SK-MEL-5 (cell line): ENCODE measurements around the gene METTL22. TPM values are rescaled to one million over a fixed set of nuclear protein-coding genes. Genes with fewer than 3 reads are reported as not detected.
A peak's percentile ranks its signal among the peaks of the same experiment; 100 is the strongest.

Experiments used
- DNase-seq: peaks from one replicate; pipeline ENCODE4 v3.0.0-alpha.2; 2016; ENCODE audit warnings: low read depth, low spot score
- in situ Hi-C: cut with HindIII; loops from 2 replicates; pipeline ENCODE4 v1.10.0; 2016; ENCODE audit warnings: low sequenced_read_pairs, high pct_unique_total_duplicates, low pct_unique_long_range_greater_than_20kb
- total RNA-seq: library from RNA; depleted of rRNA; stranded (reverse); fragments of >200 nt; shearing (Covaris generic); gene quantifications from 2 replicates; pipeline ENCODE4 v1.2.3, GENCODE V29; 2014

Gene METTL22
- total RNA-seq, 1 experiment from 2014 or later = 10.8 TPM

DNA sequence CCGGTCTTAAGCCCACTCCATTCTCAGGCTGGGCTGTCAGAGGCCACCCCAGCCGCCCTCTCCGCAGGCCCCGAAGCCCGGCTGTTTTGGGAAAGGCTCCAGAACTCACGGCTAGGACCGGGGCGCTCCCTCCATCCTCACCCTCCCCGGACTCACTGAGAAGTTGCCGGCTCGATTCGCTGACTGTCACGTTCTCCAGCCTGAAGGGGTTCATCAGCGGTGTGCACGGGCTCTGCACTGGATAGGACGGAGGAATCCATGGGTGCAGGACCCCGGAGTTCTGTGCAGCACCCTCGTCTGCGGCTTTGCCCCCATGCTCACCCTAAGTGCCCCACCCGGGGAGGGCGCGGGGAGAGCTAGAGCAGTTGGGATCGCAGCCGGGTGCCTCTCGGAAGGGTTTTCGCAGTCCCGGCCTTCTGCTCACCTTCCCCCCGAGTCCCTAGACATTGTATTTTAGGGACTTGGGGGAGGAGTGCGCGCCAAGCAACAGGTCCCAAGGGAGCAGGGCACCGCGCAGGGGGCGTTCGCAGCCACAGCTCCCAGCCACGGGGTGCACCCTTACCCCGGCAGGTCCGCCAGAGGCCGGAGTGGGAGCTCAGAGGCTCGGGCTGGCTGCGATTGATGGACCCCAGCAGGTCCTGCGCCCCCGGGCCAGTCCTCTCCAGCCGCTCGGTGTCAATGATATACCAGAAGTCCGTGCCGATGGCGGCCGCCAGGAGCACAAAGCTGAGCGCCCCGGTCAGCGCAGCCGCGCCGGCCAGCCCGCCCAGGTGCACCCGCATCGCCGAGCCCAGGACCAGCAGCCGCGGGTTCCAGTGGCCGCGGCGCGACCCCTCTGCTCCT is 32.2 kb upstream of the METTL22 start:
- in situ Hi-C loops = no loop called here
- no peak for DNase-seq

DNA sequence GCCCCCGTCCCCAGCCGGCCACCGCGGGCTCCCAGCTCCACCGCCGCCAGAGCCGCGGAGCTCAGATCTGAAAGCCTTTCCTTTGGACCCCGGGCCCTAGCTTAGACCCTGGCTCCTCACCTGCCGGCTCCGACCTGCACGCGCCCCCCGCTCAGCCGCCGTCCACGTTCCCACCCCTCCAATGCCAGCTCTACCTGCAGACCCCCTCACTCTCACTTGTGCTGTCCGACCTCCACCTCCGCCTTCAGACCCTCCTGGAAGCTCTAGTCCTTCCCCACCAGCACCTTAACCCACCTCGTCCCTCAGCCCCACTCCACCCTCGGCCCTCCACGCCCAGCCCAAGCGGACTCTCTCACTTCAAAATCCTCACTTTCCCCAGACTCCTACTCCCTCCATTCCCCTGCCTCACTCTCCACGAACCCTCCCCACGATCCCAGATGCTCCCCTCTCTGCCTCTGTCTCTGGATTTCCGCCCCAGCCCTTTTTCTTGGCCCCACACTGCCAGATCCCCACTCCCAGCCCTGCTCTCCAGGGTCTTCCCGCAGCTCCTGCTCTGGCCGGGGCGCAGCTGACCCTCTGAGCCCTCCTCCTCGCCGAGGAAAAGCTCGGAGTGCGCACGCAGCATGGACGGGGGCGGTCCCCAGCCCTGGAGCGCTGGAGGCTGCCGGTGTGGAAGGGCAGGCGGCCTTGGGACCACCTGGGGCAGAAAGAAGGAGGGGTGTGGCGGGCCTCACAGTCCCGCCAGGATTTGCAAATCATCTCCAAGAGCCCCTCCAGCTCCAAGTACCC is 31.4 kb upstream of the METTL22 start, which contains the start of gene TMEM114:
Gene TMEM114, minus strand, starts transcription at position 612 of the 789 bp plus-strand sequence. CDS start 673 bp downstream, outside the sequence.
- in situ Hi-C loops = no loop called here
- no peak for DNase-seq

DNA sequence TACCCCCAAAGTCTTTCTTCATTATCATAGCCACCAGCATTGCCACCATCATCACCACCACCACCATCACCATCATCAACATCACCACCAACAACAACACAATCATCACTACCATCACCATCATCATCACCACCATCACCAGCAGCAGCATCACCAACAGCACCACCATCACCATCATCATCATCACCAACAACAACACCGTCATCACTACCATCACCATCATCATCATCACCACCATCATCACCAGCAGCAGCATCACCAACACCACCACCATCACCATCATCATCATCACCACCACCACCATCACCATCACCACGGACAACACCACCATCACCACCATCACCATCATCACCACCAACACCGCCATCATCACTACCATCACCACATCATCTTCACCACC is 30.7 kb upstream of the METTL22 start:
- in situ Hi-C loops = no loop called here
- no peak for DNase-seq

DNA sequence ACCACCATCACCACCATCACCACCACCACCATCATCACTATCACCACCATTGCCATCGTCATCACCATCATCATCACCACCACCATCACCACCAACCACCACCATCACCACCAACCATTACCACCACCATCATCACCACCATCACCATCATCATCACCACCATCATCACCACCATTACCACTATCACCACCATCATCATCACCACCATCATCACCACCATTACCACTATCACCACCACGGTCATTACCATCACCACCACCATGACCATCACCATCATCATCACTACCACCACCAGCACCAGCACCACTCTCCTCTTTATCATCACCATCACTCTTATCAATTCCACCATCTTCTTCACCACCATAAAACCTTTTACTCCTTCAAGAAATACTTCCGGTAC is 30.0 kb upstream of the METTL22 start:
- DNase-seq = no peak
- in situ Hi-C loops = no loop called here

DNA sequence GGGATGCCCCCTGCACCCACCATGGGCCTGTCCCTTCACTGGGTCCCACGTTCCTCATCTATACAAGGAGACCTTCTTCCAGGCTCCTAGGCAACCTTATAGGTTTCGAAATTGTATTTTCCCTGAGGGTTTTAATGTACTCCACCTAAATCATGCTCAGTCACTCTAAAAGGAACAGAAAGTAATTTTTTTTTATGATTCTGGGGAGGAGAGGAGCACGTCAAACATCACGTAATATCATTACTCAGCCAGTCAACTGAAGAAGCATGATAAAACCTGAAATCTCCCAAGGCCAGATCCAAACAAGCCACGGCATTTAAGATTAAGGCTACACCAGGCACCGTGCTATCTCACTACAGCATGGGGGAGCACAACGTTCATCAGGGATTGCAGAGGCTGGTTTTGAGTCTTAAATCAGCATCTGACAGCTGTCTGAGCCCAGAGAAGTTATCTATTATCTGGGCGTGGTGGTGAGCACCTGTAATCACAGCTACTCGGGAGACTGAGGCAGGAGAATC is 27.3 kb upstream of the METTL22 start:
- no peak for DNase-seq
- in situ Hi-C loops = no loop called here

DNA sequence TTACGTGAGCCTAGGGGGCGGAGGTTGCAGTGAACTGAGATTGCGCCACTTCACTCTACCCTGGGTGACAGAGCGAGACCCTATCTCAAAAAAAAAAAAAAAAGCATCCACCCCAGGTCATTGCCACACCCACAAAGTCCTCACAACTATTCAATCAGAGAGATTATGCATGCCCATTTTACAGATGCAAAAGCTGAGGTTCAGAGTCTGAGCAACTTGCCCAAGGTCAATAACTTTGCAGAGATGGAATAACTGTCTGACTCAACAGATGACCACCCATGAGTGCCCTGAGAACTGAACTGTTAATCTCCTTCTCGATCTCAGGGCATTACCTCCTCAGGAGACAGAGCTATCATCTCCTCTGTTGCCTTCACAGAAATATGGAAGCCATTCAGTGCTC is 25.7 kb upstream of the METTL22 start:
- in situ Hi-C loops = no loop called here
- DNase-seq = no peak

DNA sequence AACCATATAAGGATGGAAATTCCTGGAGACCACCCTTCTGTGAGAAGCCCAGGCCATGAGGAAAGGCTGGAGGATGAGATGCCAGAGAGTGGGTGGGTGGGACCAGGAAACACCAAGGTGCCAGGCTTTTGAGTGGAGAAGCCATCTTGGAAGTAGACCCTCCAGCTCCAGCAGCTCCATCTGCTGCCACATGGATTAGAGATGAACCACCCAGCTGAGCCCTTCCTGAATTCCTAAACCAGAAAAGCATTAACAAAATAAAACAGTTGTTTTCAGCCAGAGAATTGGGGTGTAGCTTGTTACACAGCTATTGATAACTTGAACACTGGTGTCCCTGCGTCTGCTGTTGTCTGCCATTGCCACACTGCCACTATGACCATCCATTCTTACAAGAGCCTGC is 24.9 kb upstream of the METTL22 start:
- no peak for DNase-seq
- in situ Hi-C loops = no loop called here

DNA sequence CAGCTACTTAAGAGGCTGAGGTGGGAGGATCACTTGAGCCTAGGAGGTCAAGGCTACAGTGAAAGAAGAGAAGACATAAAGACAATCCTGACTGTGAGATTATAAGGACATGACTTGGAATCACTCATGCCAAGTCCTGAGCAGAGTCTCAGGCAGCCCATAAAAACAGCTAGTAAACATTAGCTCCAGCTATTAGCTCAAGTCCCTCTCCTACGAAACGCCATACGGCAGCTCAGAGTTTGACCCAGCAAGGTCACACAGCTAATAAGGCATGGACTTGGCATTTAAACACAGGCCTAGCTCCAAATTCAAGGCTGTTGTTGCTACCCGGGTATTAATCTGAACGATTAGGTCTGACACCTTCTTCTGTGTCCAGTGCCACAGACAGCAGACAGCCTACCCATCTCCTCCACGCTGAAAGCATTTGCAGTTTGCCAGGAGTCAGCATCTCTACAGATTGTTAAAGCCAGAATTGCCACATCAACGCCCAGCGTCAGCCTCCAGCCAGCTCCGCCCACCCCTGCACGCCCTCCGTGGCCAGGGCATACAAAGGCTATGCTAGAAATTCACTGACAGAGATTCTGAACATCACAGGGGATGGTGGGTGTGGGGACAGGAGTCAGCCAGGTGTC is 21.2 kb upstream of the METTL22 start:
- in situ Hi-C loops = no loop called here
- DNase-seq = no peak

DNA sequence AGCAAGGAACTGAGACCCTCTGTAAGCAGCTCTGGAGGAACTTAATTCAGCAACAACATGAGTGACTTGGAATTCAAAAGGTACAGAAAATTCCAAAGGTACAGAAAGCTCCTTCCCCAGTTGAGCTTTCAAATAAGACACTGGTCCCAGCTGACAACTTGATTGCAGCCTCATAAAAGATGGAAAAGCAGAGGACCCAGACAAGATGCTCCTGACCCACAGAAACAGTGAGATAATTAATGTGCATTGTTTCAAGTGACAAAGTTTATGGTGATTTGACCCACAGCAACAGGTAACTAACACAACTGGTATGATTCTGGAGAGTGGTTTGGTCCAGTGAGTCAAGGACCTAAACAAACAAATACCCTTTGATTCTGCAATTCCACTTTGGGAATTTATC is 15.9 kb upstream of the METTL22 start:
- no peak for DNase-seq
- in situ Hi-C loops = no loop called here

DNA sequence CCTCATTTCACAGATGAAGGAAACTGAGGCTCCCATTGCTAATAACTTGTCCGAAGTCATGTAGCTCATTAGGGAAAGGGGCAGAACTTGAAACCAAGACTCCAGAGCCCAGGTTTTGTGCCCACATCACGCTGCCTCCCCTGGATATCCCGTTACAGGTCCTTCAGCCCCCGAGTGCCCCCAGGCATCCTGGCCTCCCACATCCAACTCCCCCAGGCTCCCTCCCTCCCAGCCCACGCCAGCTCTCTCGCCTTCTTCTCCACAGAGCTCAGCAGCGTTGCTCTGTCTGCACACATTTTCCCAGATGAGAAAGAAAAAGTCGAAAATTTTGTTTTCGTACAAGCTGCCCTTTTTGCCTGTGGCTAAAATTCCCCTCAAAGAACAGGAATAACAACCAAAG is 14.3 kb upstream of the METTL22 start:
- in situ Hi-C loops = no loop called here
- no peak for DNase-seq

DNA sequence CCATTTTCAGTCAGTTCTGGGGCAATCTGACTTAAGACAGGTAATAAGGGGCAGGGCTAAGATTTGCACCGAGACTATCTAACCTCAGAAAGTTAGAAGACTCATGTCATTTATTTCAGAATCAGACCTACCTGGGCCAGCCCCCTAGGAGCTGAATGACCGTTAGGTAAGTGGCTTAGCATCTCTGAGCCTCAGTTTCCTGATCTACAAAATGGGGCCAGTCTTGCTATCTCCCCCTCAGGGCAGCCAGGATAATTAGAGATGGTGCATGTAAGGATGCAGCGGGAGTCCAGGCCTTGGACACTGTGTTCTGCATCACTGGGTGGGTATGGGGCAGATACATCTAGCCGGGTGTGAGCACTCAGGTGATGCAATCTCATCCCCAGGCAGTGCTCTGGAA is 10.4 kb upstream of the METTL22 start:
- DNase-seq = no peak
- in situ Hi-C loops = no loop called here

DNA sequence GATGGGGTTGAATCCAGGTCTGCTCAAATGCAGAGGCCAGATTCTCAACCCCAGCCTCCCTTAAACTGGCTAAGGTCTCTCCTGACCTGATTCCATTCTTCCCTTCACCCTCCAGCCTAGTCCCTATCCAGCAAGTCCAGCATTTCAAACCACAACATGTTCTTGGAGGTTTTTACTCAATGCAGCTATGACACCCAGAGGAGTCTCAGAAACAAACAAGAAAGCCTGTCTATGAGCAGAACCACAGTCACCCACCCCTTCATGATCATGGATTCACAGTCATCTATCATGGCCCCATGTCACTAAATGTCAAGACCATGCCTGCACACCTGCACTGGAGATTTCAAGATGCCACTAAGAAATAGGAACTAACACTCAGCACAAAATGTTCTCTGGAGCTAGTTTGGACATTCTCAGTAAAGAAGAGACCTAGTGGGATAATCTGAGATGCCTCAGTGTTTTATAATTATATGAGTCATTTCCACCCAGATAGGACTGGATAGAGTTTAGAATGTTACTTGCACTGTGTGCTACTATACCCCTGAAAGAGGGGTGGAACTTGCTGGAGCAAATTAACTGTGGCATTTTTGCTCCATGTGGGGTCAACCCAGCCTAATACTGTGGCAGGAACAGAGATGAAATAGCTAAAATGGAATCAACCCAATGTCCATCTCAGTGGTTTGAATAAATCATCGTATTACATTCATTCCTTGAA is 9.5 kb upstream of the METTL22 start:
- no peak for DNase-seq
- in situ Hi-C loops = no loop called here

DNA sequence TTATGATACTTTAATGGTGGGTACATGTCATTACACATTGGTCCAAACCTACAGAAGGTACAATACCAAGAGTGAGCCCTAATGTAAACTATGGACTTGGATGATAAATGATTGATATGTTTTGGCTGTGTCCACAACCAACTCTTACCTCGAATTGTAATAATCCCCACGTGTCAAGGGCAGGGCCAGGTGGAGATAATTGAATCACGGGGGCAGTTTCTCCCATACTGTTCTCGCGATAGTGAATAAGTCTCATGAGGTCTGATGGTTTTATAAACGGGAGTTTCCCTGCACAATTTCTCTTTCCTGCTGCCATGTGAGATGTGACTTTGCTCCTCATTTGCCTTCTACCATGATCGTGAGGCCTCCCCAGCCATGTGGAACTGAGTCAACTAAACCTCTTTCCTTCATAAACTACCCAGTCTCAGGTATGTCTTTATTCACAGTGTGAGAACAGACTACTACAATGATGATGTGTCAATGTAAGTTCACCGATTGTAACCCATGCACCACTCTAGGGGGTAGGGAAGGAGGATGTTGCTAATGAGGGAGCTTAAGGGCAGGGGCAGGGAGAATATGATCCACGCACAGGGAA is 7.0 kb upstream of the METTL22 start:
- in situ Hi-C loops = no loop called here
- no peak for DNase-seq

DNA sequence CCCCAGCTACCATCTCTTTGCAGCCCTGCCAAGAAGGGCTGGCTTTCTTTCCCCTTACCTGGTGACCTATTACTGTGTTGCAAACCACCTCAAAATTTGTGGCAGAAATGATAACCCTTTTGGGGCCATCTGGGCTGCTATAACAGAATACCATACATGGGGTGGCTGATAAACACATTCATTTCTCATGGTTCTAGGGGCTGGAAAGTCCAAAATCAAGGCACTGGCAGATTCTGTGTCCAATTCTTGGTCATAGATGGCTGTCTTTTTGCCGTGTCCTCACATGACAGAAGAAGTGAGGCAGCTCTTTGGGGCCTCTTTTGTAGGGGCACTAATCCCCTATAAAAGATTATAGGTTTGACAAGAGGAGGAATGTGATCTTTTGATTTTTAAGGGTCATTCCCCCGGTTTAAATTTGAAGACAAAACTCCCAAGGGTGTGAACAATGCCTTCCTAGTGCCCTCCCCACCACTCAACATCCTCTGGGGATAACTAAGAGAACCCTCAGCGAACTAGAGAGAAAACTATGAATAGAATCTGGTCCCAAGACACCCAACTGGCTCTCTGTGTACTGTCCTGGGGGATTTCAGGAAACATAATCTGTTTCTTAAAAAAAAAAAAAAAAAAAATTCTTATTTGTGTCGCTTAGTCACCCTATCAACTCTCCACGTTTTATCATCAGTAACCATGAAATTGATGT is 1.7 kb upstream of the METTL22 start:
- in situ Hi-C loops = no loop called here

DNA sequence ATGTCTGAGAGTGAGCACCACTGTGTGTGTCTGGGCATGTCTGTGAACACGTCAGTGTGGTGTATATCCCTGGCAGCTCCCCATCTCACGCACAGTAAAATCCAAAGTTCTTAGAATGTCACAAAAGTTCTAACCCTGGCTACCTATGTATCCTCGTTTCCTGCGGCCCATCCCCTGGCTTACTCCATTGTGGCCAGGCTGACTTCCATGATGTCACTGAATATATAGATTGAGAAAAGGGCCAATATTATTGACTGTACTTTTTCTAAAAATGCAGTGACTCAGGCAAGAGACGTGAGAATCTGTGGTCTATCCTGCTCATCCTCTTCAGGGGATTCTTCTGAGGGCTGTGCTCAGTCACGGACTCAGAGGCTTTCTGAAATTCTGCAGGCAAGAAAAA is 963 bp upstream of the METTL22 start:
- in situ Hi-C loops = no loop called here

More for the DNA sequence above, 1.7 kb upstream of the METTL22 start:
- DNase-seq = peak; percentile 4

DNA sequence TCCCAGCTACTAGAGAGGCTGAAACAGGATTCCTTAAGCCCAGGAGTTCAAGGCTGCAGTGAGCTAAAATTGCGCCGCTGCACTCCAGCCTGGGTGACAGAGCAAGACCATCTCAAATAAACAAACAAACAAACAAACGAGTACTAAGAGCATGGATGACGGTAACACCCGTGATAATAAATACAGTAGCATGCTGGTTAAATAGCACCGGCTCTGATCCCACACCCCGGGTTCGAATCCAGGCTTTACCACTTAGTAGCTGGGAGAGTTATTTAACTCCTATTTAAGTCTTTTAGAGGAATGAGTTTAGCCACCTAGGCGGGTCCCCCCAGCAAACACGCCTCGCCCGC is 301 bp upstream of the METTL22 start:
- no peak for DNase-seq
- in situ Hi-C loops = no loop called here

More for the DNA sequence above, 963 bp upstream of the METTL22 start:
- no peak for DNase-seq

DNA sequence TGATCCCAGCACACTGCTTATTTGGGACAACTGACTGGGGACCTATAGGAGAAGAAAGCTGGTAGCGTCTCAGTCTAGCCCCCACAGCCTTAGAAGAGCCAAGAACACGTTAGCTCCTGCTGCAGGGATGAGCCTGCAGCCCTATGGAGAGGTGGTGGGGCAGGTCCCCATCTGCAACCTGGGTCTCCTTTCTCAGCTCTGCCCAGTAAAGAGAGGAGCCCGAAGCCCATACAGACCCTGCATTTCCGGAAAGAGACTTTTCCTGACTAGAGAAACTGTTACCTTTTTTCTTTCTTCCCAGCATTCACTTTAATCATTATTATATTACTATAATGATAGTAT is 788 bp downstream of the METTL22 start:
- in situ Hi-C loops = no loop called here
- no peak for DNase-seq
